HL-60/S4 (cell line): ENCODE measurements around the gene CTTNBP2NL.
"Not testable (repeated sequence)": the region's sequence is repeated elsewhere in the genome, so short reads cannot be mapped to it uniquely, and the experiment has no call there.

ENCODE experiments used
- in situ Hi-C: fragments of 300-500 bp; cut with MboI; formaldehyde crosslinking; loops from 2 replicates; pipeline ENCODE4 v1.14.3; 2022; ENCODE audit warnings: low sequenced_read_pairs

The CTTNBP2NL gene

GRCh38 chr1:112386024-112386723, 9.8 kb upstream of the CTTNBP2NL start:
- in situ Hi-C loops, result loop anchor here (10.0 kb wide), 1 partner anchor 419 kb away; no protein-coding TSS in a partner anchor

GRCh38 chr1:112386731-112387346, 9.2 kb upstream of the CTTNBP2NL start:
- in situ Hi-C loops, result loop anchor here (10.0 kb wide), 1 partner anchor 418 kb away; no protein-coding TSS in a partner anchor

GRCh38 chr1:112387807-112388206, 8.2 kb upstream of the CTTNBP2NL start:
- in situ Hi-C loops, result loop anchor here (10.0 kb wide), 1 partner anchor 417 kb away; no protein-coding TSS in a partner anchor

GRCh38 chr1:112388436-112388835, 7.6 kb upstream of the CTTNBP2NL start:
- in situ Hi-C loops, result loop anchor here (10.0 kb wide), 1 partner anchor 416 kb away; no protein-coding TSS in a partner anchor

GRCh38 chr1:112389689-112390088, 6.3 kb upstream of the CTTNBP2NL start:
- in situ Hi-C loops, result loop anchor here (5.0 to 10.0 kb wide), 3 partner anchors 225 to 415 kb away; partner anchors contain the start of genes CAPZA1, RHOC and ST7L

- in situ Hi-C loops, result loop anchor here (5.0 to 10.0 kb wide), 2 partner anchors 224 to 317 kb away; partner anchors contain the start of genes CAPZA1, RHOC and ST7L
Measured at GRCh38 chr1:112390335-112390734, 5.7 kb upstream of the CTTNBP2NL start.

GRCh38 chr1:112390775-112391602, 5.0 kb upstream of the CTTNBP2NL start:
- in situ Hi-C loops, result loop anchor here (5.0 to 10.0 kb wide), 2 partner anchors 224 to 316 kb away; partner anchors contain the start of genes CAPZA1, RHOC and ST7L

- in situ Hi-C loops, result loop anchor here (5.0 to 10.0 kb wide), 2 partner anchors 223 to 316 kb away; partner anchors contain the start of genes CAPZA1, RHOC and ST7L
Measured at GRCh38 chr1:112391603-112391940, 4.4 kb upstream of the CTTNBP2NL start.

- in situ Hi-C loops, result loop anchor here (5.0 to 10.0 kb wide), 2 partner anchors 221 to 314 kb away; partner anchors contain the start of genes CAPZA1, RHOC and ST7L
Measured at GRCh38 chr1:112393631-112393974, 2.4 kb upstream of the CTTNBP2NL start.

GRCh38 chr1:112394743-112395062, 1.3 kb upstream of the CTTNBP2NL start:
- in situ Hi-C loops, result loop anchor here (5.0 to 10.0 kb wide), 2 partner anchors 220 to 313 kb away; partner anchors contain the start of genes CAPZA1, RHOC and ST7L

- in situ Hi-C loops, result loop anchor here (10.0 kb wide), 1 partner anchor 219 kb away; the partner anchor contains the start of genes CAPZA1 and ST7L
Measured at GRCh38 chr1:112395256-112395820, 676 bp upstream of the CTTNBP2NL start.

- in situ Hi-C loops, result loop anchor here (10.0 kb wide), 1 partner anchor 218 kb away; the partner anchor contains the start of genes CAPZA1 and ST7L
Measured at GRCh38 chr1:112396653-112397471, 848 bp downstream of the CTTNBP2NL start.

- in situ Hi-C loops, result loop anchor here (10.0 kb wide), 1 partner anchor 217 kb away; the partner anchor contains the start of genes CAPZA1 and ST7L
Measured at GRCh38 chr1:112397841-112398240, 1.8 kb downstream of the CTTNBP2NL start.

- in situ Hi-C loops, result loop anchor here (10.0 kb wide), 1 partner anchor 215 kb away; the partner anchor contains the start of genes CAPZA1 and ST7L
Measured at GRCh38 chr1:112399456-112399855, 3.4 kb downstream of the CTTNBP2NL start.

GRCh38 chr1:112400706-112401105, 4.7 kb downstream of the CTTNBP2NL start:
- in situ Hi-C loops, result not testable (repeated sequence)

GRCh38 chr1:112402682-112403643, 6.9 kb downstream of the CTTNBP2NL start:
- in situ Hi-C loops, result no loop called here

GRCh38 chr1:112406771-112407170, 10.8 kb downstream of the CTTNBP2NL start:
- in situ Hi-C loops, result no loop called here

- in situ Hi-C loops, result no loop called here
Measured at GRCh38 chr1:112409414-112409813, 13.4 kb downstream of the CTTNBP2NL start.
